ENCODE results near the gene TREM2.
"Not testable (repeated sequence)": the region's sequence is repeated elsewhere in the genome, so short reads cannot be mapped to it uniquely, and the experiment has no call there.

TREM2 gene

DNA sequence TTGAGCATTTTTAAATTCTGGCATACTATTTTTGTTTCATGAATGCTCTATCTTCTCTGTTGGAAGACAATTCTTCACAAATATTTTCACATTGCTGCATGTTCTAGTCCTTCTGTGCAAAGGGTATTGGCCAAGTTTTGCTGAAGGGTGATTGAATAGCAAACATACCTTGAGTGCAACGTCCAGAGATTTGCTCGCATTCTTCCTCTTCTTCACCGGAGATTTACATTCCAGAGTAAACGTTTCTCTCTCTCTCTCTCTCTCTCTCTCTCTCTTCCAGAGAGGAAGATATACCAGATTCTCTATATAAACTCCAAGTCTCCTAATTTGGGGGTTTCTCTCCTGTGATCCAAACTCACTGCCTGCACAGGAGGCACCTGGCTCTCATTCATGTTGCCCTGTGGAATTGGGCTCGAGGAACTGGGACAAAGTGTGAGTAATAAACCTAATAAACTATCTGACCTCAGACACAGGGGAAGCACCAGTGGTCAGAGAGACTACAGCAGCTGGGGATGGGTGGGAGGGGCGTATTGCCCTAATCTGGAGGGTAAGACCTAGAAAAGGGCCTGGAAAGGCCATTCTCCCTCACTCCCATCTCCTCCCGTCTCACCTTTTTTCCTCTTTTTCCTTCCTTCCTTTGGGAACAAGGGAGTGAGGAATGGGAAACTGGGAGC is 7.6 kb downstream of the TREM2 start:
- DNase-seq (ENCODE audit: low read depth in 4 of 4, low spot score in 1 of 4), result no peak

DNA sequence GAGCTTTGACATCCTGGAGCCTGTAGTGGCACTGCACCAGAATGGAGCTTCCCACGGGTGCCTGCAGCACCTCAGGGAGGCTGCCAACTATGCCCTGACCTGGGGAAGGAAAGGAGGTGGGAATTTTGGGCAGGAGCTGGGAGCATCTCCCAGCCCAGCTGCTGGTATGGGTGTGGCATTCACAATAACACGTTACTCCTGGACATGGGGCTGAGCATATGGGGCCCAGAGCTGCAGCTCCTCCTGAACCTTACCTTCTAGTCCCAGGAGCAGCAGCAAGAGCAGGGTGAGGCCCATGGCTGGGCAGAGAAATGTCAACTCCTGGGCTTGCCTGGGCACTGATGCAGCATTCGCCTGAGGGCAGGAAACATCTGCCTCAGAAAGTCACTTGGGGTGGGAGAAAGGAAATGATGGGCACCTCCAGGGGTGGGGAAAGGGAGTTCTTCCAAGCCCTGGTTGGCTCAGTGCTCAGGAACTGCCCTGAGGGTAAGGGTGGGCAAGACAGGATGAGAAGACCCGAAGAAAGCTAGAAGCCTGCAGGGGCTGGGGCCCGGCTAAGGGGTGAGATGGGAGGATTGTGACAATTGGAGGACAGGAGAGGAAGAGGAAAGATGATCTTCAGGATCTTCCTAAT is 8.8 kb downstream of the TREM2 start, which contains the start of gene TREML1:
TREML1 (minus strand) TSS at position 356 of the 634 bp plus-strand sequence; CDS start at position 297, 59 bp downstream.
- no peak for DNase-seq (ENCODE audit: low read depth in 4 of 4, low spot score in 1 of 4)

DNA sequence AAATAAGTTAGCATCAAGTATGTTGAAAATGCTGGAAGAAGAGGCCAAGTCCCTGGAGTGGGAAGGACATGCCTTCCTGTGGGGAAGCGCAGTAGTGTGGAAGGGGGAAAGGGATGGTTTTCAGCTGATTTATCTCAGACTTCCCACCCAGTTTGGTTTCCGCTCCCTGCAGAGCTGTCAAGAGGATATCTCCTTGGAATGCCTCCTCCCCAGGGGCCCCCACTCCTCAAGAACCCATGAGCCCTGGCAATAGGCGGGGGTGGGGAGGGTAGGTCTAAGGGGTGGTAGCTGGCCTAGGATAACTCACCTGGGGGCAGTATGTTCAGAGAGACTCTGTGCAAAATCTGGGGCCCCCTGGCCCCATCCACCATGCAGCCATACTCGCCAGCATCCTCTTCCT is 9.5 kb downstream of the TREM2 start:
- DNase-seq (ENCODE audit: low read depth in 4 of 4, low spot score in 1 of 4), result no peak

DNA sequence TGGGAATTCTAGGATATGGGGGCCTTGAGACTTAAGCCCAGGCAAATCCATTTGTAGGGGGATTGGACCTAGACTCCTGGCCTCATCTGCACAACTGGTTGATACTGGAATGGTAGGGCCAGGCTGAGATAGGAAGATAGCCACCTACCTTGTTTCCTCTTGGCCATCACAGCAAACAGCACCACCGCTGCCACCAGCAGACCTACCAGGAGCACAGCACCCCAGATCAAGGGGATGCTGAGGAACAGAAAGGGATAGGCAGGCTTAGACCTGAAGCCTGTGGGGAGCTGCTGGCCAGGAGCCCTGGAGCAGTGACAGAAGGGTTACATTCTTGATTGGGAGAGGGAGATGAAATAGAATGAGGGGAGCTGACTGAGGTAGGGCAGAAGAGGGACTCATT is 12.2 kb downstream of the TREM2 start:
- DNase-seq (ENCODE audit: low read depth in 4 of 4, low spot score in 1 of 4), result no peak

DNA sequence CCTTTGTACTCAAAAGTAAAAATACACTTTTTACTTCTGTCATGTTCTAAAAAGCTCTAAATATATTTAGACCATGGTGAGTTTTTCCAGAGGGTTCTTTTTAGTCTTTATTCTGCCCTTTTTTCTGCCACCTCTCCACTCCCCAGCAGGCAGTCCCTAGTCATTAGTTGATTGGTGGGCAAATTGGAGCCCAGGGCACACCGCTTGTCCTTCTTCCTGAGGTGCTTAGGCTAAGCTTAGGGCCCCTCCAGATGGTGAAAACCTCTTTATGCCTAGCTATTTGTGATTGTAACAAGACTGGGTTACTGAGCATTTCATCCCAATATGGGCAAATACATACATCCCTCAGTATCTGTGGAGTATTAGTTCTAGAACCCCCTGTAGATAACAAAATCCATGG is 15.0 kb downstream of the TREM2 start:
- DNase-seq (ENCODE audit: low read depth in 4 of 4, low spot score in 1 of 4), result no peak

DNA sequence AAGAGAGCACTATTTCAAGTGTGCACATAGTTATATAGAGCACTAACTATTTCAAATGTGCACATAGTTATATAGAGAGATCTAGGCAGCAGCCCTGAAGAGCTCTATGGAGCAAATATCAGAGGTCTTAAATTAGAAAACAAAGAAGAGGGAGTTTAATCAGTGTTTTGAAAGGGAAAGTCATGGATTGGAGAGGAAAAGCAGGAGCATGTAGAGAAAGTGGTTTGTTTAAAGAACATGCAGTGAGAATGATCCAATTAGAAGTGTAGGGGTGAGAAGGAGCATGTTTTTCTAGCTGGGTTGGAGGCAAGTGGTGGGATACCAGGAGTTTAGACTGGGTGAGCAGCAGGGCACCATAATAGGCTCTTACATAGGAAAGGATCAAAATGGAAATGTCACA is 26.0 kb downstream of the TREM2 start:
- DNase-seq (ENCODE audit: low read depth in 4 of 4, low spot score in 1 of 4), result no peak

DNA sequence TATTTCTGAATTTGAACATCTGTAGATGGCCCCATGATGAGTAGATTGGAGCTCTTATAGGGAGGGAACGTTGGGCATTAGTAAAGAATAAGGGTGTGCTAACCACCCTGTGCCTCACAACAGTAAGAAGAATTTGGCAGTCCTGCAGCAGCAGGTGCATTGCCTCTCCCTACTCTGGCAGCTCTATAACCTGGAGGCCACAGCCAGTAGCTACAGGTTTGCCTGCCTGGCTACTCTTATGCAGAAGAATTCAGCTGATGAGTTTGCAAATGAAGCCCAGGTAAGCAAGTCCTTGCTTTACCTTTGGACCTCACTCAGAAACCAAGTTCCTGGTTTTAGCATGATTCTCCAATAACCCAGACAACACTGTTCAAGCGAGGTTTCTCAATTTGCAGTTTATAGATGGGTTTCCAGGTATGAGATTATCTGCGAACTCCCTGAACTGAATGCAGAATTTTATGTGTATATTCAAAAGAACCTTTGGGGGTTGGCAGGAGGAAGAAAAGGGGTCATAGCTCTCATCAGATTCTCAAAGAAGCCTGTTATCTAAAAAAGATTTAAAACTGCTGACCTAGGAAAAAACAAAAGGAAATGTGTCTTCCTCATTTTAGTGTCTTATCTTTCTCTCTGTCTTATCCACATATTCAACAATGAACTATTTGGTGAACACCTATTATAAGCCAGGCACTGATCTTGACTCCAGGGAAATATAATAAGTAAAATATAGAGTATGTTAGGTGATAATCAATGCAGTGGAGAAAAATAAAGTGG is 27.7 kb downstream of the TREM2 start:
- no peak for DNase-seq (ENCODE audit: low read depth in 4 of 4, low spot score in 1 of 4)

DNA sequence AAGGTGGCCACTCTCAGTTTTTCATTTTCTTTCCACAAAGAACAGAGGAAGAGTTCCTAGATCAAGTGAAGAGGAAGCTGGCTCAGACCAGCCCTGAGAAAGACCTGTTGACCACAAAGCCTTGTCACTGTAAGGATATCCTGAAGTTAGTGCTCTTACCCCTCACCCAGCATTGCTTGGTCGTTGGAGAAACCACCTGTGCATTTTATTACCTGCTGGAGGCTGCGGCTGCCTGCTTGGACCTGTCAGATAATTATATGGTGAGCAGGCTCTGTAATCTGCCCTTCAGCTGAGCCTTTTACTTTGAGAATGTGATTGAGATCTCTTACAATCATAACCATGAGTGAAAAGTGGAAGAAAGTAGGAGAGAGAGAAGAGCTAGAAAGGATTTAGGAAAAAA is 30.7 kb downstream of the TREM2 start:
- DNase-seq (ENCODE audit: low read depth in 4 of 4, low spot score in 1 of 4), result no peak

DNA sequence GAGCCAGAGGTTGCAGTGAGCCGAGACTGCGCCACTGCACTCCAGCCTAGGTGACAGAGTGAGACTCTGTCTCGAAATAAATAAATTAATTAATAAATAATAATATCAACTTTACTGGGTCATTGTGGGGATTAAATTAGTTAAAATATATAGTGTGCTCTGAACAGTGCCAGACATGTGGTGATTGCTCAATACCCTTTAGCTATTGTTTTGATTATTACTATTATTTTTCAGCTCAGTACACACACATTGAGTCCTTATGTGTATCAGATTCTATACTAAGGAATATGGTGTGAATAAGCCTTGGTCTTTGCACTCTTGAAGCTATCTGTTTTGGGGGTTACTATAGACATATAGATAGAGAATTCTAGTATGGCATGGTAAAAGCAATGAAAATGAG is 37.6 kb downstream of the TREM2 start:
- no peak for DNase-seq (ENCODE audit: low read depth in 4 of 4, low spot score in 1 of 4)

DNA sequence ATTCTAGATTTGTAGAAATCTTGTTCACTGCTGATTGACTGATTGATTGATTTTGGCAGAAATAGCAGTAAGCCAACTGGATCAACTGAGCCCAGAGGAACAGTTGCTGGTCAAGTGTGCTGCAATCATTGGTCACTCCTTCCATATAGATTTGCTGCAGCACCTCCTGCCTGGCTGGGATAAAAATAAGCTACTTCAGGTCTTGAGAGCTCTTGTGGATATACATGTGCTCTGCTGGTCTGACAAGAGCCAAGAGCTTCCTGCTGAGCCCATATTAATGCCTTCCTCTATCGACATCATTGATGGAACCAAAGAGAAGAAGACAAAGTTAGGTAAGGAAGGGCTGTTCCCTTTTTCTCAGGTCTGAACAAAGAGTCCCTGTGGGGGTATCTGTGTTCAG is 40.0 kb downstream of the TREM2 start:
- DNase-seq (ENCODE audit: low read depth in 4 of 4, low spot score in 1 of 4), result no peak

DNA sequence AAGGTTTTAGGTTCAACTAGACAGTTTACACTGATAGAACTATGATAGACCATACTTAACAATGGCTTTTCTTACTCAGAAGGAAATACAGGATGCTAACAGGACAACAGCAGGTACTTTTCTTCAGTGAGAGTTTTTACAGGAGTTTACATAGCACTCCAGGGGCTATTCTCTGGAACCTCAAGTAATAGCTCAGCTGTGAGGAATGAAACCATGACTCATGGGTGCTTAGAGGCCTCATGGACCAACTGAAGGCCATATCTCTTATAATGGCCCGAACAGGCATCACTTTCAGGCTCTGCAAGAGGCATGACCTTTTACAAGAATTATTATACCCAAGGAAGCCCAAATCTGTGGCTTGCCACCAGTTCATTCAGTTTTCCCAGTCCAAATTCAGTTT is 40.5 kb downstream of the TREM2 start:
- no peak for DNase-seq (ENCODE audit: low read depth in 4 of 4, low spot score in 1 of 4)

DNA sequence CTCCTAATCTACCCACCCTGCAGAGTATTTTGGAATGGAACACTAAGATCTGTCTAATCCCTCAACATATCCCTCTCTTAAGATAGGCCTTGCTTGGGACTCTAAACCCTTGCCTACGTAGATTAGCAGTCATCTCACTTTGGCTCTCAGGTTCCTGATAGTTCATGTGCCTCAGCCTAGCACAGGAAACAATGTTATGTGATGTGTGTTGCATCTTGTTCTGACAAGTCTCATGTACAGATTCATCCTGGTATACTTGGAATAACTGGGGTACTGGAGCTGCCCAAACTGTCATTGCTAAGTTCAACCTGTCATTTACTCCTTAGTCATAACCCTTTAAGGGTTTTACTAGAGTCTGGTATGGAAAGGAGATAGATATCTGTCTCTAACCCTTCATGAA is 42.9 kb downstream of the TREM2 start:
- DNase-seq (ENCODE audit: low read depth in 4 of 4, low spot score in 1 of 4), result no peak

DNA sequence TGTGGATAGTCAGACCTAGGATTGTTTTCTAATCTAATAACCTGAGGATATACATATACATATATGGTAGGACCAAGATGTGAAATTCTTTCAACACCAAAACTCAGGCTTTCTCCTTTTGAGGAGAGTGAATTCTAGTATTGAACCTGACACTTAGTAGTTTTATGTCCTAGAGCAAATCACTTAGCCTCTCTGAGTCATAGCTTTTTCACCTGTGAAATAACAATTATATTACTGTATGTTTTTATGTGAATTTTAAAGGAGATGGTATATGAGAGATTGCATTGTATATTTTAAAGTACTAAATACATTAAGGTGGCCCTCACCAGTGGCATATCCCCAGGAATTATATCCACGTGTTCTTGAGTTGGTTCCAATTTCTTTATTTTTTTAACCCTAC is 43.4 kb downstream of the TREM2 start:
- DNase-seq (ENCODE audit: low read depth in 4 of 4, low spot score in 1 of 4), result no peak

DNA sequence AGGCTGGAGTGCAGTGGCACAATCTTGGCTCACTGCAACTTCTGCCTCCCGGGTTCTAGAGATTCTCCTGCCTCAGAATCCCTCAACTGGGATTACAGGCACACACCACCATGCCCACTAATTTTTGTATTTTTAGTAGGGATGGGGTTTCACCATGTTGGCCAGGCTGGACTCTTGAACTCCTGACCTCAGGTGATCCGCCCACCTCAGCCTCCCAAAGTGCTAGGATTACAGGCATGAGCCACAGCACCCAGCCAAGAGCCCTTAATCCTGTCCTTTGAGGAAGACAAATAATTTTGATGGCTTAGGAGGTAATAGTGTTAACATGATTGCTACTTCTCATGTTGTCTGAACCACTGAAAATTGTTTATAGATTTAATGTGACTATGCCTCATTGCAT is 47.9 kb downstream of the TREM2 start:
- DNase-seq (ENCODE audit: low read depth in 4 of 4, low spot score in 1 of 4), result not testable (repeated sequence)

DNA sequence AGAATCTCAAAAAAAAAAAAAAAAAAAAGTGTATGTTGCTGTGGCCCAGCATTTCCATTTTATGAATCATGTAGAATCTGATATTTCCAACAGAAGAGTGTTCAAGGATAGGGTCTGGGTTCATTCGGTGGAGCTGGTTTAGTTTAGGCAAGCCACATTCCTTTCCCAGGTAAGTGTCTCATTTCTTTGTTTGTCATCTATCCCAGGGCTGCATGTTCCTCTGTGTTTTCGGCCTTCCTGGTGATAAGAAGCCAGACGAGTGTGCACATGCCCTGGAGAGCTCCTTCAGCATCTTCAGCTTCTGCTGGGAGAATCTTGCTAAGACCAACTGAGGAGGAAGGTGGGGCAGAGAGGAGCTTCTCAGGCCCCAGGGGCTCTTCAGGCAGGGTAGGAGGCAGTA is 51.9 kb downstream of the TREM2 start:
- DNase-seq (ENCODE audit: low read depth in 4 of 4, low spot score in 1 of 4), result no peak

Measured in stimulated activated CD4-positive, alpha-beta T cell treated with anti-CD3 and anti-CD28 coated beads, Interleukin-1b, Interleukin-23, amount 100 ng/mL, for 24 hours (primary cell).